Keratinocyte (primary cell): ENCODE results near the gene LHX4. TPM values are rescaled to one million over a fixed set of nuclear protein-coding genes. Genes with fewer than 3 reads are reported as not detected.

Source experiments
- DNase-seq: peaks from one replicate; pipeline ENCODE4 v3.0.0-alpha.2; 2011; ENCODE audit warnings: low read depth, missing footprints, low spot score
- FAIRE-seq: peaks from 2 replicates; lab custom pipeline; 2011; peaks lifted over from hg19 to GRCh38; lab: Jason Lieb, UNC
- H2AFZ ChIP-seq: 2 replicates; pipeline ENCODE4 v1.6.0; 2012; ENCODE audit warnings: low read length, control low read depth, inconsistent platforms; ENCODE audit not compliant: control insufficient read depth
- H3K27ac ChIP-seq: 2 replicates; pipeline ENCODE4 v1.5.1; 2011; ENCODE audit warnings: low read length; ENCODE audit not compliant: control insufficient read depth, insufficient read depth
- H3K27me3 ChIP-seq: 3 replicates; pipeline ENCODE4 v1.6.0; 2011; ENCODE audit warnings: low read length; ENCODE audit not compliant: control insufficient read depth, insufficient read depth; ENCODE audit errors: extremely low read depth
- H3K36me3 ChIP-seq, 2 experiments: 2 replicates in 1 of 2; 3 replicates in 1 of 2; pipeline ENCODE4 v1.5.1; 2011; ENCODE audit warnings: low read length in 2 of 2, mild to moderate bottlenecking in 1 of 2; ENCODE audit not compliant: control insufficient read depth in 2 of 2, insufficient read depth in 2 of 2; ENCODE audit errors: extremely low read depth in 1 of 2
- H3K4me1 ChIP-seq: 3 replicates; pipeline ENCODE4 v1.5.1; 2011; ENCODE audit warnings: low read length; ENCODE audit not compliant: control insufficient read depth, insufficient read depth; ENCODE audit errors: extremely low read depth
- H3K4me2 ChIP-seq: 3 replicates; pipeline ENCODE4 v1.6.0; 2011; ENCODE audit warnings: low read depth, low read length; ENCODE audit not compliant: control insufficient read depth, insufficient read depth; ENCODE audit errors: extremely low read depth
- H3K4me3 ChIP-seq, 3 experiments: fragments of 200-600 bp in 1 of 3; sonication (generic) in 1 of 3; 2 replicates in 2 of 3; 3 replicates in 1 of 3; pipeline ENCODE4 v1.5.1; 2011 to 2016; ENCODE audit warnings: low read length in 3 of 3, mild to moderate bottlenecking in 3 of 3, control low read depth in 2 of 3, inconsistent platforms in 1 of 3, low read depth in 1 of 3, mixed read lengths in 1 of 3, mixed run types in 1 of 3, moderate library complexity in 1 of 3; ENCODE audit not compliant: control insufficient read depth in 2 of 3, insufficient read depth in 2 of 3; ENCODE audit errors: extremely low read depth in 1 of 3
- H3K79me2 ChIP-seq: 2 replicates; pipeline ENCODE4 v1.6.0; 2012; ENCODE audit warnings: low read length; ENCODE audit not compliant: control insufficient read depth, insufficient read depth
- H3K9ac ChIP-seq: 3 replicates; pipeline ENCODE4 v1.6.0; 2011; ENCODE audit warnings: low read length; ENCODE audit not compliant: control insufficient read depth, insufficient read depth; ENCODE audit errors: extremely low read depth
- H3K9me1 ChIP-seq: 3 replicates; pipeline ENCODE4 v1.6.0; 2011; ENCODE audit warnings: low read length; ENCODE audit not compliant: control insufficient read depth, insufficient read depth; ENCODE audit errors: extremely low read depth
- H3K9me3 ChIP-seq: 2 replicates; pipeline ENCODE4 v1.5.1; 2012; ENCODE audit warnings: low read depth, low read length; ENCODE audit not compliant: control insufficient read depth
- H4K20me1 ChIP-seq: 3 replicates; pipeline ENCODE4 v1.6.0; 2011; ENCODE audit warnings: low read length; ENCODE audit not compliant: control insufficient read depth, insufficient read depth; ENCODE audit errors: extremely low read depth
- EZH2 ChIP-seq: IDR thresholded peaks from one replicate; pipeline ENCODE4 v1.6.1; 2012; ENCODE audit warnings: inconsistent platforms, mild to moderate bottlenecking, low read length, moderate library complexity
- dilution Hi-C: fragments of 300-500 bp; cut with MboI; formaldehyde crosslinking; loops from one replicate; pipeline ENCODE4 v1.7.0; 2020; ENCODE audit warnings: low sequenced_read_pairs; ENCODE audit not compliant: extremely low pct_ligation_motif_present
- polyA plus RNA-seq, 5 experiments: library from polyadenylated mRNA; depleted of rRNA in 3 of 5; stranded (reverse) in 3 of 5; stranded (forward) in 1 of 5; unstranded in 1 of 5; fragments of >200 nt; gene quantifications; 1 replicate in 1 of 5; 2 replicates in 3 of 5; 3 replicates in 1 of 5; pipeline versions ENCODE4 v1.2.1 to v1.2.3, GENCODE V29; 2011 to 2012; ENCODE audit warnings: missing spikeins in 2 of 5, low read depth in 1 of 5, low replicate concordance in 1 of 5
- TF ChIP-seq, protein P1 (sequence below), 3 experiments: IDR thresholded peaks in 1 of 3; conservative IDR thresholded peaks in 1 of 3; optimal IDR thresholded peaks in 1 of 3; 2 replicates in 2 of 3; 3 replicates in 1 of 3; pipeline versions ENCODE3 to v1.5.1; 2011; ENCODE audit warnings: low read length in 3 of 3, mild to moderate bottlenecking in 3 of 3, moderate library complexity in 2 of 3, control low read depth in 1 of 3, inconsistent platforms in 1 of 3; ENCODE audit not compliant: insufficient read depth in 2 of 3; ENCODE audit errors: extremely low read depth in 1 of 3

The LHX4 gene
- polyA plus RNA-seq, 1 donor (not counting 4 experiments of a cell fraction or from before 2014, with no cell fraction given), result not detected

DNA sequence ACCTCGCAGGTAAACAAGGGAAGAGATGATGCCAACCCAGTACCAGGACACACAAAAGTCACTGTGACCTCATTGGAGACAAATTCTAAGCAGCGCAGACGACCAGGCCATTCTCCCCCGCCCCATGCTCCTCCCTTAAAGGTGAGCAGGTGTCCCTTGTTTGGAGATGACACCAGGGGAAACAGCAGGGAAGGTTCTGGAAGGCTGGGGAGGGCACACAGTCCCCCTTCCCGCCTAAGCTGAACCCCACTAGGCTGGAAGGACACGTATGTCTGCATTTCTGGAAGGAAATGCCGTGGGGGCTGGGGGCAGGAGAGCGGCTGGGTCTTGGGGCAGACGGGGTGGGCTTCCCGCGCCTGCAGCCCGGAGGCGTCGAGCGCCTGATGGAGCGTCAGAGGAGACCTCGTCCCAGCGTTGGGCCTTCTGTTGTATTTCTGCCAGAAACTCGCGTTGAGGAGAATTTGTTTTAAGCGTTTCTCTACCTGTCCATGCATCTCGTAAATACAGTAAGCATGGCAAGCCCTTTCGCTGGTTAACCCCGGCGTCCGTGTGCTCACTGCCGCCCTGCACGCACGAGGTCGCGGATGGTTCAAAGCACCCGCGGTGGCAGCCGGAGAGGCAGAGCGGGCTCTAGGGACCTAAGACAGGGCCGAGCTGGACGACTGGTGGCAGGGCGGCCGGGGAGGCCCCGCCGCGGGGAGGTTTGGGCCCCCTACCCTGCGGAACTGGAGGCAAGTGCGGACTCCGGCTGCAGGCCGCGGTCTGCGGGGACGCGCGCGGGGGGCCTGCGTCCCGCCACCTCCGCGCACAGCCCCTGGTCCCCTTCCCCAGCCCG lies 1.2 kb upstream of the LHX4 start:
- DNase-seq (no peak), FAIRE-seq (no peak)
- Histone ChIP-seq H3K27me3 (peaks cover 89% of the 10 kb centered on the region), H3K9me1 (no peaks in the 10 kb centered on the region), H3K9ac (no peak overlapping the region), H3K9me3 (no peaks in the 10 kb centered on the region), H3K4me1 (peaks cover 15% of the 10 kb centered on the region), H3K4me2 (peak overlapping the region; percentile 69), H4K20me1 (no peaks in the 10 kb centered on the region), H3K27ac (no peak overlapping the region), H3K79me2 (no peaks in the 10 kb centered on the region), H2AFZ (peak overlapping the region; percentile 76), H3K4me3 (peak overlapping the region; percentile 43 to 62 (median 59)), H3K36me3 (no peaks in the 10 kb centered on the region)
- dilution Hi-C loops, result no loop called here
- TF ChIP-seq EZH2, result peak; percentile 87
- TF ChIP-seq, protein P1, sequence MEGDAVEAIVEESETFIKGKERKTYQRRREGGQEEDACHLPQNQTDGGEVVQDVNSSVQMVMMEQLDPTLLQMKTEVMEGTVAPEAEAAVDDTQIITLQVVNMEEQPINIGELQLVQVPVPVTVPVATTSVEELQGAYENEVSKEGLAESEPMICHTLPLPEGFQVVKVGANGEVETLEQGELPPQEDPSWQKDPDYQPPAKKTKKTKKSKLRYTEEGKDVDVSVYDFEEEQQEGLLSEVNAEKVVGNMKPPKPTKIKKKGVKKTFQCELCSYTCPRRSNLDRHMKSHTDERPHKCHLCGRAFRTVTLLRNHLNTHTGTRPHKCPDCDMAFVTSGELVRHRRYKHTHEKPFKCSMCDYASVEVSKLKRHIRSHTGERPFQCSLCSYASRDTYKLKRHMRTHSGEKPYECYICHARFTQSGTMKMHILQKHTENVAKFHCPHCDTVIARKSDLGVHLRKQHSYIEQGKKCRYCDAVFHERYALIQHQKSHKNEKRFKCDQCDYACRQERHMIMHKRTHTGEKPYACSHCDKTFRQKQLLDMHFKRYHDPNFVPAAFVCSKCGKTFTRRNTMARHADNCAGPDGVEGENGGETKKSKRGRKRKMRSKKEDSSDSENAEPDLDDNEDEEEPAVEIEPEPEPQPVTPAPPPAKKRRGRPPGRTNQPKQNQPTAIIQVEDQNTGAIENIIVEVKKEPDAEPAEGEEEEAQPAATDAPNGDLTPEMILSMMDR (optimal IDR thresholded peaks at IDR 0.05 in 1 of 3, IDR thresholded peaks at IDR 0.05 in 1 of 3, conservative IDR thresholded peaks at IDR 0.05 in 1 of 3; ENCODE audit: extremely low read depth in 1 of 3, insufficient read depth in 2 of 3, low read length in 3 of 3), result no peak

- H3K4me3 ChIP-seq, result peak overlapping the region; percentile 43 to 70 (median 70)
- H3K36me3 ChIP-seq, result no peaks in the 10 kb centered on the region
- H3K27me3 ChIP-seq, result peaks cover 90% of the 10 kb centered on the region
- H2AFZ ChIP-seq, result peak overlapping the region; percentile 53
- H3K27ac ChIP-seq, result no peak overlapping the region
- no peaks in the 10 kb centered on the region for H3K79me2 ChIP-seq
- no peak overlapping the region for H3K9ac ChIP-seq
- dilution Hi-C loops, result no loop called here
- FAIRE-seq, result no peak
- H3K9me3 ChIP-seq, result no peaks in the 10 kb centered on the region
- peaks cover 19% of the 10 kb centered on the region for H3K4me1 ChIP-seq
- TF ChIP-seq, protein P1 (optimal IDR thresholded peaks at IDR 0.05 in 1 of 3, IDR thresholded peaks at IDR 0.05 in 1 of 3, conservative IDR thresholded peaks at IDR 0.05 in 1 of 3; ENCODE audit: extremely low read depth in 1 of 3, insufficient read depth in 2 of 3, low read length in 3 of 3), result no peak
- no peak for TF ChIP-seq EZH2
- H3K9me1 ChIP-seq, result no peaks in the 10 kb centered on the region
- H4K20me1 ChIP-seq, result no peaks in the 10 kb centered on the region
- DNase-seq, result no peak
- H3K4me2 ChIP-seq, result peak overlapping the region; percentile 94
These were observed 339 bp downstream of the LHX4 start for GRCh38 chr1:180230416-180230790.
